ENCODE data around the gene RTN4R.

The RTN4R gene

DNA sequence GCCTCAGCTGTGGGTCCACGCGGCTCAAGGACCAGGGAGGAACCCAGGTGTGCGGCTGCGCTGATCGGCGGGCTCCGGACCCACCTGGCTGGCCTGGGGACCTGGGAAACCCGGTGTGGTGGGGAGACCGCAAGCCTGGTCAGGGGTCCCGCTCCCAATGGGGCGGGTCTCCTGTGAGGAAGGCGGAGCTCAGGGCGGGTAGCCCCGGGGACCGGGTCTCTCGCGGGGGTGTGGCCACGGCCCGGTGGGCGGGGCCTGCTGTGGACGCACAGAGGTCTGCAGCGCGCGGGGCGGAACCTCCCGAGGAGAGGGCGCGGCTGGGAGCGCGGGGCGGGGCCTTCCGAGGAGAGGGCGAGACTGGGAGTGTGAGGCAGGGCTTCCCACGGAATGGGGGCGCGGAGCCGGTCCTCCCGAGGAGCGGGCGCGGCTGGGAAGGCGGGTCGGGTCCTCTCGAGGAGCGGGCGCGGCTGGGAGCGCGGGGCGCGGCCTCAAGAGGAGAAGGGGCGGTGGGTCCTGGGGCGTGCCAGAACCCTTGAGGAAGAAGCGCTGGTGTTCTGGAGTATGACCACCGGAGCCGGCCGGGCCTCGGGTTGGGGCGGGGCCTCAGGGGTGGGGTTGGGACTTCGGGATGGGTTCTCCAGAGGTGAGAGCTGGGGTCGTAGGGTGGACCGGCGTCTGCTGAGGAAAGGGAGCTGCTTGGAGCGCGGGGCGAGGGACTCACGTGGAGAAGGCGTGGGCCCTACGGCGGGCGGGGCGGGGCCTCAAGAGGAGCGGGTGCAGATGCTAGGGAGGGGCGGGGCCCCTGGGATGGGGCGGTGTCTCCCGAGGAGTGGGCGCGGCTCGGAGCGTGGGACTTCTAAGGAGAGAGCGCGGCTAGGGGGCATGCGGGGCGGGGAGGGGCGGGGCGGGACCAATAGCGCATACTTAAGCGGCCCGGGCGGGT, 31.0 kb upstream of the RTN4R start:
- Histone ChIP-seq H3K4me1 (ENCODE audit: control insufficient read depth, insufficient read depth, low read length) (no peaks in the 10 kb centered on the region), H3K27me3 (ENCODE audit: control insufficient read depth, insufficient read depth, low read length) (peaks cover 3% of the 10 kb centered on the region), H3K36me3 (ENCODE audit: control insufficient read depth, insufficient read depth, low read length) (no peaks in the 10 kb centered on the region), H3K27ac (ENCODE audit: low read depth, low read length) (no peak overlapping the region), H3K4me3 (ENCODE audit: low read length) (peak overlapping the region; percentile 71), H3K9ac (ENCODE audit: low read length) (no peak overlapping the region)

DNA sequence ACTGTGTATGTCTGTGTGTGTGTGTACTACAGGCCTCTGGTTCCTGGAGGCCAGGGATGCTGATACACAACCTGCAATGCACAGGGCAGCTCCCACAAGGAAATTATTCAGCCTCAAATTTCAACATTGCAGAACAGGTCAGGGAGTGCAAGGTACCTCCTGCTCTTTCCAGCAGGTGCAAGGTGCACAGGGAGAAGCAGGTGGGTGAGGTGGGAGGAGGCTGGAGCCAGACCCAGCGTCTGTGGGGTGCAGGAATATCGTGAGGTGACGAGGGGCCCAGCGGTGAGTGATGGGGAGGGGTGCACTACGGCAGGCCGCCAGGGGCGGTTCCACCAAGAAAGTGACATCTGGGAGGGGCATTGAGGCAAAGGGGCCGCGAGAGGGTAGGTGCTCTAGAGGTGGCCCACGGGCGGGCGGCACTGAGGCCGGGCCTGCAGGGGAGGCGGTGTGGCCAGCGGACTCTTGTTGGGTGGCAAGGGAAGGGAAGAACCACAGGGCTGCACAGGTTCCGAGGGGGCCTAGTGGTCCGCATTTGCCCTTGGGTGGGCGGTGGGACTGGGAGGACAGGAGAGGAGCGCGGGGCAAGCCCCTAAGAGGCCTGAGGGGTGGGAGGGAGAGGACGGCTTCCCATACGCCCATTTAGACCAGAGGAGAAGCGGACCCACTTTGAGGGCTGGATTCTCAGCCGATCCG, 30.1 kb upstream of the RTN4R start:
- no peak overlapping the region for H3K9ac ChIP-seq (ENCODE audit: low read length)
- no peaks in the 10 kb centered on the region for H3K4me1 ChIP-seq (ENCODE audit: control insufficient read depth, insufficient read depth, low read length)
- peaks cover 3% of the 10 kb centered on the region for H3K27me3 ChIP-seq (ENCODE audit: control insufficient read depth, insufficient read depth, low read length)
- peak overlapping the region; percentile 55 for H3K4me3 ChIP-seq (ENCODE audit: low read length)
- no peaks in the 10 kb centered on the region for H3K36me3 ChIP-seq (ENCODE audit: control insufficient read depth, insufficient read depth, low read length)
- no peak overlapping the region for H3K27ac ChIP-seq (ENCODE audit: low read depth, low read length)

DNA sequence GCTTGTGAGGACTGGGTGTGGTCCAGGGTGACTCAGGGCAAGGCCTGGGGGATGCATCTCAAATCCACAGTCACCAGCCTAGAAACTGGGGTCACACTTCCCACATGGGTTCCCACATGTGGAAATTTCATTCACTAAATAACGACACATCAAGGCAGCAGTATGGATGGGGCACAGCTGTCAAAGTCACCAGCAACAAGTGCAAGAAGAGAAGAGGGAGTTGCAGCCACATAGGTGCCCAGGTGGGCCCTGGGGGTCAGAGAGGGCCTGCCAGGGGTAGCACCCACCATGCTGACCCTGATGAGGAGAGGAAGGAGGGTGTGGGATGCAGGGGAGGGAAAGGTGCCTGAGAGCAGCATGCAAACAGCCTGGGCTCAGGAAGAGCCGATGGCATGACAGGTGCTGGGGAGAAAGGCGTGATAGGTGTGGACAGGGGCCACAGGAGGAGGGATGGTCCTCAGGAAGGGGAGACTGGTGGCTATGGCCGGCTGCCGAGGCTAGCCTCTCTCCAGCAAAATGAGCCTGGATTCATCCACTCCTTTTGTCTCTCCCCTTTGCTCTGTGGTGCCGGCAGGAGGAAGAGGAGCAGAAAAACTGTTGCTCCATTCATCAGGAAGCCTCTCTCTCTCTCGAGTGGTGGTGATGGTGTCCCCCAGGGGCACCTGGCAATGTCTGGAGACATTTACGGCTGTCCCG, 29.4 kb upstream of the RTN4R start:
- no peak overlapping the region for H3K27ac ChIP-seq (ENCODE audit: low read depth, low read length)
- no peaks in the 10 kb centered on the region for H3K36me3 ChIP-seq (ENCODE audit: control insufficient read depth, insufficient read depth, low read length)
- H3K4me3 ChIP-seq (ENCODE audit: low read length): no peak overlapping the region
- peaks cover 2% of the 10 kb centered on the region for H3K27me3 ChIP-seq (ENCODE audit: control insufficient read depth, insufficient read depth, low read length)
- H3K4me1 ChIP-seq (ENCODE audit: control insufficient read depth, insufficient read depth, low read length): no peaks in the 10 kb centered on the region
- no peak overlapping the region for H3K9ac ChIP-seq (ENCODE audit: low read length)

DNA sequence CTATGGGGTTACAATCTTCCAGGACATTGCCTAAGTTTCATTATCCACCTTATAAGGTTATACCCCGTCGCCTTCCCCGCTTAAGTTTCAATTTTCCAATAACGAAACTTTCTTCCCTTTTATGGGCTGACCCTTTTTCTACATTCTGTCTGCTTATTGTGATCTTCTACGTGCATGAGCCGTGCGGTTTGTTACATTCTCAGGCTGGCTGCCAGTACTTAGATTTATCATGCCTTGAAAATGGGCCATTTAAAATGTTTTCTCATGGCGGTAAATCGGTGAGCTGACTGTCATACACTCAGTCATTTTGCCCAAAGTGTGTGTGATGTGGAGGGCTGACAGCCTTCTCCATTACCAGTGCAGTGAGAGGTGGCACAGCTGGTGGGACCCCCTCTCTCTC, 28.5 kb upstream of the RTN4R start:
- no peak overlapping the region for H3K27ac ChIP-seq (ENCODE audit: low read depth, low read length)
- H3K4me1 ChIP-seq (ENCODE audit: control insufficient read depth, insufficient read depth, low read length): no peaks in the 10 kb centered on the region
- no peaks in the 10 kb centered on the region for H3K27me3 ChIP-seq (ENCODE audit: control insufficient read depth, insufficient read depth, low read length)
- no peaks in the 10 kb centered on the region for H3K36me3 ChIP-seq (ENCODE audit: control insufficient read depth, insufficient read depth, low read length)
- H3K4me3 ChIP-seq (ENCODE audit: low read length): no peak overlapping the region
- H3K9ac ChIP-seq (ENCODE audit: low read length): no peak overlapping the region

DNA sequence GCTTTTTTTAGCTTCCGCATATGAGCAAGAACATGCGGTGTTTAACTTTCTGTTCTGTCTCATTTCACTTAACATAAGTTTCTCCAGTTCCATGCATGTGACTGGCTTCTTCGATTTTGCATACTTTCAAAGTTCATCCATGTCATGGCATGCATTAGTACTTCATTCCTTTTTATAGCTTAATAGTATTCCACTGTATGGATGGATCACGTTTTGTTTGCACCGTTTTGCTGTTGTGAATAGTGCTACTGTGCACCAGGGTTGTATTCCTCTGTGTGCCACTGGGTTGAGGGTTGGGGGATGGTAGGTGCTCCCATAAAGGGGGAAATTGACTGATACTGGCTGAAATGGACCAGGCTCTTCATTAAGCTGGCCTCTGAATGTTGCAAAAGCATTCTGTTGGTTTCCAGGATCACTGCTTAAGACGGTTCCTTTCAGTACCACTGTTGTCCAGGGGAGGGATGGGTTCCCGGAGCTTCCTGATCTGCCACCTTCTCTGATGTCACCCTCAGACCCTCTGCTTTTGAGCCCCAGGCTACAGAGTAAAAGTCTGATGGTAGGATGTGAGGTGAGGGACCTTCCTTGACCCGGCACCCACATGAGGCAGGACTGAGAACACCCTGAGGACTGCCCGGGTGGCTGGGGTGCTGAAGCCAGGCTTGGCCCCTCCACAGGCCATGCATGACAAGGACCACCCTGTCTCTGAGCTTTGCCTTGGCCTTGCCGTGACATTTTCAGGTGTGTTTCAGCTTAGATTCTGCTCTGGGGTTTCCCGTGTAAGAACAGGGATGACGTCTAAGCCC, 27.3 kb upstream of the RTN4R start:
- H3K27me3 ChIP-seq (ENCODE audit: control insufficient read depth, insufficient read depth, low read length): peaks cover 4% of the 10 kb centered on the region
- no peak overlapping the region for H3K4me3 ChIP-seq (ENCODE audit: low read length)
- H3K27ac ChIP-seq (ENCODE audit: low read depth, low read length): no peak overlapping the region
- no peak overlapping the region for H3K9ac ChIP-seq (ENCODE audit: low read length)
- H3K4me1 ChIP-seq (ENCODE audit: control insufficient read depth, insufficient read depth, low read length): no peaks in the 10 kb centered on the region
- no peaks in the 10 kb centered on the region for H3K36me3 ChIP-seq (ENCODE audit: control insufficient read depth, insufficient read depth, low read length)

DNA sequence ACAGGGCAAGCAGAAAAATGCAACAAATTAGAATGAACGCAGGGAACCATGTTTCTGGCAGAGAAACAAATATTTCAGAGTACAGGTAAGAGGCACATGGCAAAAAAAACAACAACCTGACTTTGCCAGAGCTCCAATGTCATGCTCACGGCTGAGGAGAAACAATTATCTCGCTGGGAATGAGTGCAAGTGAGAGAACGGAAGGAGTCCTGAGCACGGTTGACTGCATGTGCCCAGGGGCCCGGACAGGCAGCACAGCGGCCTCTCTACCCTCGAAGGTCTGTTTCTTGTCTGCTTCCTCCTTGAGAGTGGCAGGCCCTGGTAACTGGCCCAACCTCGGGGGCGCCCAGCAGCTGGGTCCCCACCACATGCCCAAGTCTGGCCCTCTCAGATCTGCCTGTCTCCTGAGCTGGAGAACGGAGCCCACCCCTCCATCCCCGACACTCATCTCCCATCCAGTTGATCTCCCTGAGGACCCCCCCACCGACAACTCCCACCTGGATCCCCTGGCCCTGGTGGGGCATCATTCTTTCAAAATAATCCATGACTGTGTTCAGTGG, 24.6 kb upstream of the RTN4R start:
- Histone ChIP-seq H3K9ac (ENCODE audit: low read length) (no peak overlapping the region), H3K36me3 (ENCODE audit: control insufficient read depth, insufficient read depth, low read length) (no peaks in the 10 kb centered on the region), H3K4me1 (ENCODE audit: control insufficient read depth, insufficient read depth, low read length) (no peaks in the 10 kb centered on the region), H3K27me3 (ENCODE audit: control insufficient read depth, insufficient read depth, low read length) (peaks cover 4% of the 10 kb centered on the region), H3K27ac (ENCODE audit: low read depth, low read length) (no peak overlapping the region), H3K4me3 (ENCODE audit: low read length) (no peak overlapping the region)

DNA sequence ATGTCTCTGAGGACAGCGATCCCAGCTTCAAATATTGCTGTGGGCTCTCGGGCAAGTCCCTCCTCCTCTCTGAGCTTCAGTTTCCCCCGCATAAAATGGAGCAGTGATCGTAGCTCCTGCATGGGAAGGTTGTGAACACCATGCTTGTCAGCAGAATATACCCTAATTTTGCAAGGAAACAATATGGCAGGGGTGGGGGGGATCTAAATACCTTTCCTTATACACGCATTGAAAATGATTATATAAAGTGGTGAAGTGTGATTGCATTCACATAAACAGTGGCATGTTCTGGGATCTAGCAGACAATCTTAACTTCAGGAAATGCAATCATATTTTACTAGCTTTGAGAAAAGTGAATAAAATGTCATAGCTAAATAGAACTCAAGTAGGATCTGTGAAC, 24.0 kb upstream of the RTN4R start:
- Histone ChIP-seq H3K36me3 (ENCODE audit: control insufficient read depth, insufficient read depth, low read length) (no peaks in the 10 kb centered on the region), H3K4me1 (ENCODE audit: control insufficient read depth, insufficient read depth, low read length) (no peaks in the 10 kb centered on the region), H3K27me3 (ENCODE audit: control insufficient read depth, insufficient read depth, low read length) (peaks cover 4% of the 10 kb centered on the region), H3K27ac (ENCODE audit: low read depth, low read length) (no peak overlapping the region), H3K4me3 (ENCODE audit: low read length) (no peak overlapping the region), H3K9ac (ENCODE audit: low read length) (no peak overlapping the region)

DNA sequence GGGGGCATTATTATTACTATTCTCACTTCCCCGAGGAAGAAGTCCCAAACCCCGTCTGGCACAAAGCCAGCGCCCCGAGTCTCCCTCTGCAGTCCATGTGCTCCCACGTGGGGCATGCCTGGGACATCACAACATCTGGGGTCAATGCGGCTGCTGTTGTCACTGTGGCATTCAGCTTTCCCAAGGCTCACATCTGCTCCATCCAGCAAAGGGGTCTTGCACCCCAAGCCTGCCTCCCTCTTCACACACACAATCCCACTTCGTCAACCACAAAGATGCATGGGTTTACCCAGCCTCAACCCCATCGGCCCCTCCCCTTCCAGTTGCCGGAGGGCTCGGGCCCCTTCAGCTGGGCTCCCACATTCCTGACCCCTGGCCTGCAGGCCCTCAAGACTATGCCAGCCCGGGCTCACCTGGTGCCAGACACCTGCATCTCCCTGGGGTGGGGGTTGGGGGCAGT, 23.5 kb upstream of the RTN4R start:
- Histone ChIP-seq H3K9ac (ENCODE audit: low read length) (no peak overlapping the region), H3K36me3 (ENCODE audit: control insufficient read depth, insufficient read depth, low read length) (no peaks in the 10 kb centered on the region), H3K4me3 (ENCODE audit: low read length) (no peak overlapping the region), H3K27me3 (ENCODE audit: control insufficient read depth, insufficient read depth, low read length) (peaks cover 4% of the 10 kb centered on the region), H3K4me1 (ENCODE audit: control insufficient read depth, insufficient read depth, low read length) (no peaks in the 10 kb centered on the region), H3K27ac (ENCODE audit: low read depth, low read length) (no peak overlapping the region)

DNA sequence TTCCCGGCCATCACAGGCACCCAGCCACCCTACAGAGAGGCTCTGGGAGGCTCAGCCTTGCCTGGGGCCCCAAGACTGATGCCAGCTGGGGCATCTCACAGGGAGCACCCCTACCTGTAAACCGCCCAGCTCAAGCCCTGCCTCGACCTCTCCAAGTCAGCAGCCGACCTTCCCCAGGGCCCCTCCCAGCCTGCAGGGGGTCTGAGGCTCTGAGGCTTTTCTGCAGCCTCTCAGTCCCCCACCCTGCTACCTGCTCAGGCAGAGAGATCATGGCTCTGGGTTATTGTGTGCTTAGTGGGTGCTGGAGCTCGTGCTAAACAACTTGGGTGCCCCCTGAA, 23.1 kb upstream of the RTN4R start:
- Histone ChIP-seq H3K4me3 (ENCODE audit: low read length) (no peak overlapping the region), H3K27me3 (ENCODE audit: control insufficient read depth, insufficient read depth, low read length) (peaks cover 4% of the 10 kb centered on the region), H3K27ac (ENCODE audit: low read depth, low read length) (no peak overlapping the region), H3K36me3 (ENCODE audit: control insufficient read depth, insufficient read depth, low read length) (no peaks in the 10 kb centered on the region), H3K4me1 (ENCODE audit: control insufficient read depth, insufficient read depth, low read length) (no peaks in the 10 kb centered on the region), H3K9ac (ENCODE audit: low read length) (no peak overlapping the region)

DNA sequence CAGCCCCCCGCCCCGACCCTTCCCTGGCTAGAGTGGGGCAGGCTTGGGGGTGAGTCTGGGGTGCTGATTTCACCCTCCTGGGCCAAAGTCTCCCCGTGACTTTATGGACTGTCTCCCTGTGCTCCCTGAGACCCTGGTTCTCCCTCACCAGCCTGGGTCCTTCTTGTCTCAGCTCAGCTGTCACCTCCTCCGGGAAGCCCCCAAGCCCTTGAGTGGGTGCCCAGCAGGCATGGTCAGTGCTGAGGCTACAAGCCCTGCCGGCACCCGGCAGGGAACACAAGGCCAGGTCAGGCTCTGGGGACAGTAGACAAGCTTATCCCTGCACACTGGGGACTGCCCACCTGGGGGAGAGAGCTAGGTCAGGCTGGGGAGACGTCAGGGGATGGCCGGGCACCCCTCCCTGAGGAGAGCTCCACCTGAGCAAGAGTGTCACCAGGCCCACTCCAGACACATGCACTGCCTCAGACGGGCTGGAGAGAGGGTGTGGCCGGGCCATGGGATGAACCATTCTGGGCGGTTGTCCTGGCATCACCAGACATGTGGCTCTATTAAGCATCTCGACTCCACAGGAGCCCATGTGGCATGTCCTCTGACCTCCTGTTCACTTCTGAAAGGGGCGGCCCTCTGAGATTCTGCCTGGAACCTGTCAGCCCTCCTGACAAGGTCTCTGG, 22.6 kb upstream of the RTN4R start:
- peaks cover 4% of the 10 kb centered on the region for H3K27me3 ChIP-seq (ENCODE audit: control insufficient read depth, insufficient read depth, low read length)
- H3K4me3 ChIP-seq (ENCODE audit: low read length): no peak overlapping the region
- no peak overlapping the region for H3K27ac ChIP-seq (ENCODE audit: low read depth, low read length)
- H3K36me3 ChIP-seq (ENCODE audit: control insufficient read depth, insufficient read depth, low read length): no peaks in the 10 kb centered on the region
- no peaks in the 10 kb centered on the region for H3K4me1 ChIP-seq (ENCODE audit: control insufficient read depth, insufficient read depth, low read length)
- no peak overlapping the region for H3K9ac ChIP-seq (ENCODE audit: low read length)

DNA sequence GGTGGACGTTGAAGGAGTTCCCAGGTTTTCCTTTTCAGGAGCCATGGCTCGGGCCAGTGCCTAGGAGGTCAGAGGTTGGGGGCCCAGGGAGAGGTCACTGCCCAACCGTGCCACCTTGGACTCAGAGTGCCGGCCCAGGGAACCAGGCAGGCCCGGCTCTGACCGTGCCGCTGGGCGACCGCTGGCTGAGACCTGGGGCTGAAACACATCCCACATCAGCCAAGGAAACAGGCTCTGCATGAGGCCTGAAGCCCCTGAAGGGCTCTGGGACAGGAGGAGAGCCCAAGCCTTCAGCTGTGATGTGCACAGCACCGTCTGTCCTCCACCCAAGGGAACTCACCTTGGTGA, 21.9 kb upstream of the RTN4R start:
- no peaks in the 10 kb centered on the region for H3K4me1 ChIP-seq (ENCODE audit: control insufficient read depth, insufficient read depth, low read length)
- no peak overlapping the region for H3K27ac ChIP-seq (ENCODE audit: low read depth, low read length)
- no peak overlapping the region for H3K4me3 ChIP-seq (ENCODE audit: low read length)
- H3K27me3 ChIP-seq (ENCODE audit: control insufficient read depth, insufficient read depth, low read length): peaks cover 4% of the 10 kb centered on the region
- H3K36me3 ChIP-seq (ENCODE audit: control insufficient read depth, insufficient read depth, low read length): no peaks in the 10 kb centered on the region
- no peak overlapping the region for H3K9ac ChIP-seq (ENCODE audit: low read length)

Data from rectal smooth muscle tissue (tissue), 1 donor.